Neural cell (in vitro differentiated cells): ENCODE results near the gene DCDC2. TPM values are rescaled to one million over a fixed set of nuclear protein-coding genes. Genes with fewer than 3 reads are reported as not detected.

Experiments used
- H2AFZ ChIP-seq: fragments of 200-600, 300-800 bp; sonication (generic), shearing (Covaris generic); 2 replicates; pipeline ENCODE4 v1.6.0; 2014; ENCODE audit warnings: low read depth, mild to moderate bottlenecking, antibody characterized with exemption, low read length, moderate library complexity
- H3F3A ChIP-seq: fragments of 200-600 bp; shearing (Covaris generic); 2 replicates; pipeline ENCODE4 v1.6.1; 2016; ENCODE audit warnings: mild to moderate bottlenecking, moderate library complexity, mixed read lengths, antibody characterized with exemption, low read length; ENCODE audit not compliant: insufficient read depth, poor library complexity, severe bottlenecking
- H3K27ac ChIP-seq: fragments of 200-600, 300-800 bp; sonication (generic), shearing (Covaris generic); 2 replicates; pipeline ENCODE4 v1.5.1; 2014; ENCODE audit warnings: mild to moderate bottlenecking, low read length, moderate library complexity
- H3K27me3 ChIP-seq: fragments of 300-800, 200-600 bp; sonication (generic), shearing (Covaris generic); 2 replicates; pipeline ENCODE4 v1.6.0; 2014; ENCODE audit warnings: mild to moderate bottlenecking, low read depth, low read length, moderate library complexity; ENCODE audit not compliant: insufficient read depth
- H3K36me3 ChIP-seq: fragments of 300-800, 200-600 bp; sonication (generic), shearing (Covaris generic); 2 replicates; pipeline ENCODE4 v1.5.1; 2014; ENCODE audit warnings: mild to moderate bottlenecking, antibody characterized with exemption, low read length, moderate library complexity; ENCODE audit not compliant: insufficient read depth
- H3K4me2 ChIP-seq: fragments of 300-800, 200-600 bp; sonication (generic), shearing (Covaris generic); 2 replicates; pipeline ENCODE4 v1.6.0; 2014; ENCODE audit warnings: mild to moderate bottlenecking, low read length
- H3K4me3 ChIP-seq: fragments of 300-800, 200-600 bp; sonication (generic), shearing (Covaris generic); 2 replicates; pipeline ENCODE4 v1.5.1; 2014; ENCODE audit warnings: mild to moderate bottlenecking, low read length, moderate library complexity
- H3K79me2 ChIP-seq: fragments of 200-600 bp; shearing (Covaris generic); replicated peaks from 2 replicates; pipeline ENCODE4 v1.6.0; 2014; ENCODE audit warnings: mild to moderate bottlenecking, low read length, moderate library complexity; ENCODE audit not compliant: insufficient read depth
- H3K9ac ChIP-seq: fragments of 300-800, 200-600 bp; sonication (generic), shearing (Covaris generic); 2 replicates; pipeline ENCODE4 v1.6.1; 2016; ENCODE audit warnings: mild to moderate bottlenecking, low read length, mixed read lengths
- H3K9me2 ChIP-seq: fragments of 200-600 bp; shearing (Covaris generic); 2 replicates; pipeline ENCODE4 v1.6.1; 2016; ENCODE audit warnings: mild to moderate bottlenecking, low read length, mixed read lengths; ENCODE audit not compliant: insufficient read depth
- H3K9me3 ChIP-seq: fragments of 200-600, 300-800 bp; sonication (generic), shearing (Covaris generic); 2 replicates; pipeline ENCODE4 v1.6.1; 2016; ENCODE audit warnings: mild to moderate bottlenecking, mixed run types, low read length, moderate library complexity, mixed read lengths
- H4K20me1 ChIP-seq: fragments of 200-600 bp; shearing (Covaris generic); 2 replicates; pipeline ENCODE4 v1.6.1; 2016; ENCODE audit warnings: mild to moderate bottlenecking, mixed run types; ENCODE audit not compliant: insufficient read depth
- EP300 ChIP-seq: fragments of 450-650 bp; conservative IDR thresholded peaks from 2 replicates; pipeline ENCODE4 v1.6.1; 2014; ENCODE audit warnings: antibody characterized with exemption, mild to moderate bottlenecking, moderate library complexity; ENCODE audit not compliant: poor library complexity, severe bottlenecking
- EZH2 ChIP-seq: fragments of 200-600, 300-800 bp; shearing (Covaris generic), sonication (generic); IDR thresholded peaks from 2 replicates; pipeline ENCODE4 v1.6.1; 2014; ENCODE audit warnings: antibody characterized with exemption, low read length, borderline replicate concordance, mild to moderate bottlenecking; ENCODE audit not compliant: insufficient read depth, poor library complexity, severe bottlenecking
- MXI1 ChIP-seq: fragments of 450-650 bp; conservative IDR thresholded peaks from 2 replicates; pipeline ENCODE4 v1.6.1; 2014; ENCODE audit warnings: antibody characterized with exemption, mild to moderate bottlenecking; ENCODE audit not compliant: poor library complexity, severe bottlenecking
- POLR2AphosphoS5 ChIP-seq: IDR thresholded peaks from 2 replicates; pipeline ENCODE4 v1.6.1; 2012
- RAD21 ChIP-seq: fragments of 450-650 bp; conservative IDR thresholded peaks from 2 replicates; pipeline ENCODE4 v1.6.1; 2014; ENCODE audit warnings: antibody characterized with exemption, mild to moderate bottlenecking, moderate library complexity
- SMC3 ChIP-seq: fragments of 450-650 bp; conservative IDR thresholded peaks from 2 replicates; pipeline ENCODE4 v1.6.1; 2014; ENCODE audit warnings: antibody characterized with exemption, mild to moderate bottlenecking, moderate library complexity; ENCODE audit not compliant: poor library complexity
- TAF1 ChIP-seq: IDR thresholded peaks from 2 replicates; pipeline ENCODE4 v1.6.1; 2012; ENCODE audit warnings: low read depth
- polyA plus RNA-seq: library from polyadenylated mRNA; depleted of rRNA; stranded (reverse); fragments of >200 nt; gene quantifications from 2 replicates; pipeline ENCODE4 v1.2.3, GENCODE V29; 2014
- TF ChIP-seq, protein P1 (sequence below): fragments of 450-650 bp; IDR thresholded peaks from 2 replicates; pipeline ENCODE4 v1.5.1; 2014; ENCODE audit warnings: antibody characterized with exemption, mild to moderate bottlenecking, moderate library complexity; ENCODE audit not compliant: poor library complexity, severe bottlenecking
- TF ChIP-seq, protein P2 (sequence below): IDR thresholded peaks from 2 replicates; pipeline ENCODE4 v1.6.1; 2012; ENCODE audit warnings: borderline replicate concordance

Gene DCDC2
- polyA plus RNA-seq, 1 donor from 2014 or later: 0.57 TPM

DNA sequence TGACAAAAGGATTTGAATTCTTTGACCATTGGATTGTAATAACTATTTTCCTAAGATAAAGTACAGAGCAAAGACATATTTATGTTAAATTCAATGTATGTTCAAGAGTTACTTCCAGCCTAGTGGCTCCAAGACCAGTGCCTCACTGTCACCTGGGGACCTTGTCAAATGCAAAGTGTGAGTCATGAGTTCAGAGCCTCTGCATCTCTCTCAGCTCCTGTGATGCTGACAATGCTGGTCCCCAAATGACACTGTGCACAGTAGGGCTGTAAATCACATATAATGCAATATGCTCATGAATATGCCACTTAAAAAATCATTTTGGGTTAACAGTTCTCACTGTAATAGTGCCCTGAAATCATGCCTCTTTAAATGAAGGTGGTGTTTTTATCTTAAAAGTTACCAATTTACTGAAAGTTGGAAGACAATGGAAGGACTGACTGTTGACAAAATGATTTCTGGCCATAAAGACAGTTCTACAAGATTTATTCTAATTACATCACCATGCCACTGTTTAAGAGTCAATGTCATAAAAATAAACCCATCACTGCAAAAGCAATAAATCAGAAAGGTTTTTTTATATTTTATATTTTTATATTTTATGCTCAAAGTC is 169.8 kb downstream of the DCDC2 start:
- H2AFZ ChIP-seq: no peak overlapping the region
- H3K4me2 ChIP-seq: no peak overlapping the region
- no peaks in the 10 kb centered on the region for H4K20me1 ChIP-seq
- TF ChIP-seq RAD21 (no peak), POLR2AphosphoS5 (no peak), TAF1 (no peak), SMC3 (no peak), EP300 (no peak), EZH2 (no peak), MXI1 (no peak)
- TF ChIP-seq, protein P1, sequence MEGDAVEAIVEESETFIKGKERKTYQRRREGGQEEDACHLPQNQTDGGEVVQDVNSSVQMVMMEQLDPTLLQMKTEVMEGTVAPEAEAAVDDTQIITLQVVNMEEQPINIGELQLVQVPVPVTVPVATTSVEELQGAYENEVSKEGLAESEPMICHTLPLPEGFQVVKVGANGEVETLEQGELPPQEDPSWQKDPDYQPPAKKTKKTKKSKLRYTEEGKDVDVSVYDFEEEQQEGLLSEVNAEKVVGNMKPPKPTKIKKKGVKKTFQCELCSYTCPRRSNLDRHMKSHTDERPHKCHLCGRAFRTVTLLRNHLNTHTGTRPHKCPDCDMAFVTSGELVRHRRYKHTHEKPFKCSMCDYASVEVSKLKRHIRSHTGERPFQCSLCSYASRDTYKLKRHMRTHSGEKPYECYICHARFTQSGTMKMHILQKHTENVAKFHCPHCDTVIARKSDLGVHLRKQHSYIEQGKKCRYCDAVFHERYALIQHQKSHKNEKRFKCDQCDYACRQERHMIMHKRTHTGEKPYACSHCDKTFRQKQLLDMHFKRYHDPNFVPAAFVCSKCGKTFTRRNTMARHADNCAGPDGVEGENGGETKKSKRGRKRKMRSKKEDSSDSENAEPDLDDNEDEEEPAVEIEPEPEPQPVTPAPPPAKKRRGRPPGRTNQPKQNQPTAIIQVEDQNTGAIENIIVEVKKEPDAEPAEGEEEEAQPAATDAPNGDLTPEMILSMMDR: no peak
- TF ChIP-seq, protein P2, sequence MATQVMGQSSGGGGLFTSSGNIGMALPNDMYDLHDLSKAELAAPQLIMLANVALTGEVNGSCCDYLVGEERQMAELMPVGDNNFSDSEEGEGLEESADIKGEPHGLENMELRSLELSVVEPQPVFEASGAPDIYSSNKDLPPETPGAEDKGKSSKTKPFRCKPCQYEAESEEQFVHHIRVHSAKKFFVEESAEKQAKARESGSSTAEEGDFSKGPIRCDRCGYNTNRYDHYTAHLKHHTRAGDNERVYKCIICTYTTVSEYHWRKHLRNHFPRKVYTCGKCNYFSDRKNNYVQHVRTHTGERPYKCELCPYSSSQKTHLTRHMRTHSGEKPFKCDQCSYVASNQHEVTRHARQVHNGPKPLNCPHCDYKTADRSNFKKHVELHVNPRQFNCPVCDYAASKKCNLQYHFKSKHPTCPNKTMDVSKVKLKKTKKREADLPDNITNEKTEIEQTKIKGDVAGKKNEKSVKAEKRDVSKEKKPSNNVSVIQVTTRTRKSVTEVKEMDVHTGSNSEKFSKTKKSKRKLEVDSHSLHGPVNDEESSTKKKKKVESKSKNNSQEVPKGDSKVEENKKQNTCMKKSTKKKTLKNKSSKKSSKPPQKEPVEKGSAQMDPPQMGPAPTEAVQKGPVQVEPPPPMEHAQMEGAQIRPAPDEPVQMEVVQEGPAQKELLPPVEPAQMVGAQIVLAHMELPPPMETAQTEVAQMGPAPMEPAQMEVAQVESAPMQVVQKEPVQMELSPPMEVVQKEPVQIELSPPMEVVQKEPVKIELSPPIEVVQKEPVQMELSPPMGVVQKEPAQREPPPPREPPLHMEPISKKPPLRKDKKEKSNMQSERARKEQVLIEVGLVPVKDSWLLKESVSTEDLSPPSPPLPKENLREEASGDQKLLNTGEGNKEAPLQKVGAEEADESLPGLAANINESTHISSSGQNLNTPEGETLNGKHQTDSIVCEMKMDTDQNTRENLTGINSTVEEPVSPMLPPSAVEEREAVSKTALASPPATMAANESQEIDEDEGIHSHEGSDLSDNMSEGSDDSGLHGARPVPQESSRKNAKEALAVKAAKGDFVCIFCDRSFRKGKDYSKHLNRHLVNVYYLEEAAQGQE: no peak
- no peaks in the 10 kb centered on the region for H3K79me2 ChIP-seq
- H3F3A ChIP-seq: no peaks in the 10 kb centered on the region
- H3K9me3 ChIP-seq: no peaks in the 10 kb centered on the region
- H3K4me3 ChIP-seq: no peak overlapping the region
- H3K27me3 ChIP-seq: no peaks in the 10 kb centered on the region
- no peaks in the 10 kb centered on the region for H3K9me2 ChIP-seq
- no peak overlapping the region for H3K9ac ChIP-seq
- H3K27ac ChIP-seq: no peak overlapping the region
- H3K36me3 ChIP-seq: no peaks in the 10 kb centered on the region

- Histone ChIP-seq H3F3A (no peaks in the 10 kb centered on the region), H4K20me1 (no peaks in the 10 kb centered on the region), H3K27ac (no peak overlapping the region), H3K4me2 (no peak overlapping the region), H3K4me3 (no peak overlapping the region), H3K9ac (no peak overlapping the region), H3K36me3 (no peaks in the 10 kb centered on the region), H3K9me2 (no peaks in the 10 kb centered on the region), H3K27me3 (no peaks in the 10 kb centered on the region), H3K79me2 (no peaks in the 10 kb centered on the region), H3K9me3 (no peaks in the 10 kb centered on the region), H2AFZ (no peak overlapping the region)
- TF ChIP-seq, protein P2: no peak
- no peak for TF ChIP-seq SMC3
- no peak for TF ChIP-seq RAD21
Observed at GRCh38 chr6:24186349-24186748, 171.5 kb downstream of the DCDC2 start.
